ENCODE results near the gene MRPL40. TPM values are rescaled to one million over a fixed set of nuclear protein-coding genes. Genes with fewer than 3 reads are reported as not detected.

MRPL40 gene
- total RNA-seq, 2 donors from 2014 or later: 28.6 to 54.3 TPM

DNA sequence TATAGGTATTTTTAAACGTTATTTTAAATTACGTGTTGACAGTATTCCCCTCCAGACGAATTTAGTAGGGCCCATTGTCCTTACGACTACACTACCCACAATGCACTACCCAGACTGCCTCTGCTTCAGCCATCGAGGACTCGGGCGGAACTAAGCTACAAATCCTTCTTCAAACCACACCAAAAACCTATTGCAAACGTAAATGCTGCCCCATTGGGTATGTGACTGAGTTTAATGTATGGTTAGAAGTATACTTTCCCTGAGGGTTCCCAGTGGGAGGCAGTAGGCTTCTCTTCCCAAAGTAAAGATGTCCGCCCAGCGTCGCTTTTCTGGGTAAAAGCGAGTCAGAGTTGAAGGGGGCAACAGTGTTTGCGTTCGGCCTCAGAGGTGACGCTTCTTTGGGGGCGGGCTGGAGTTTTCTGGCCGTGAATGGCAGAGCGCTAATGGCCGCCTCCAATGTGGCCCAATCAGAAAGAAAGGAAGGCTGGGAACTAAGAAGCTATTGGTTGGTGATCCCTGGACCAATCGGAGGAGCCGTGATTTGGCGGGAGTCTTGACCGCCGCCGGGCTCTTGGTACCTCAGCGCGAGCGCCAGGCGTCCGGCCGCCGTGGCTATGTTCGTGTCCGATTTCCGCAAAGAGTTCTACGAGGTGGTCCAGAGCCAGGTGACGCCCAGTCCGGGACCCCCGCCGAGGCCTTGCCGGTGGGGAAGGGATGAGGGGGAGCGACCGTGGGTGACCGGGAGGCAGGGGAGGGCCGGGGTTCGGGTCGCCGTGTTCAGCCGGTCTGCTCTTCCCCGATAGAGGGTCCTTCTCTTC, 47.2 kb downstream of the MRPL40 start, which contains the start of gene CDC45:
TSS of gene CDC45 (plus strand) at position 566 of the 818 bp plus-strand sequence. CDS start at position 615, 49 bp downstream.
- DNase-seq (ENCODE audit: low spot score): peak; percentile 98
- Histone ChIP-seq H3K4me3 (peak within 1 kb of the TSS; percentile 71 to 77), H3K36me3 (no peaks in the 10 kb centered on the region), H3K9me3 (no peaks in the 10 kb centered on the region), H3K4me1 (replicated peaks) (peaks cover 5% of the 10 kb centered on the region), H3K27ac (peak within 1 kb of the TSS; percentile 93 to 96), H3K27me3 (replicated peaks; ENCODE audit: insufficient read depth) (no peaks in the 10 kb centered on the region)
- intact Hi-C loops (cut with DNase I): loop anchor here (2.0 to 10.0 kb wide), 4 partner anchors 37 to 335 kb away; partner anchors contain the start of genes CLTCL1 and ESS2
- under 1% methylated on average over 46 of the region's 50 CpGs for WGBS
- TF ChIP-seq POLR2AphosphoS5 (IDR thresholded peaks at IDR 0.05) (peak; percentile 81), POLR2A (IDR thresholded peaks at IDR 0.05) (peak; percentile 19)
- TF ChIP-seq, protein P1, sequence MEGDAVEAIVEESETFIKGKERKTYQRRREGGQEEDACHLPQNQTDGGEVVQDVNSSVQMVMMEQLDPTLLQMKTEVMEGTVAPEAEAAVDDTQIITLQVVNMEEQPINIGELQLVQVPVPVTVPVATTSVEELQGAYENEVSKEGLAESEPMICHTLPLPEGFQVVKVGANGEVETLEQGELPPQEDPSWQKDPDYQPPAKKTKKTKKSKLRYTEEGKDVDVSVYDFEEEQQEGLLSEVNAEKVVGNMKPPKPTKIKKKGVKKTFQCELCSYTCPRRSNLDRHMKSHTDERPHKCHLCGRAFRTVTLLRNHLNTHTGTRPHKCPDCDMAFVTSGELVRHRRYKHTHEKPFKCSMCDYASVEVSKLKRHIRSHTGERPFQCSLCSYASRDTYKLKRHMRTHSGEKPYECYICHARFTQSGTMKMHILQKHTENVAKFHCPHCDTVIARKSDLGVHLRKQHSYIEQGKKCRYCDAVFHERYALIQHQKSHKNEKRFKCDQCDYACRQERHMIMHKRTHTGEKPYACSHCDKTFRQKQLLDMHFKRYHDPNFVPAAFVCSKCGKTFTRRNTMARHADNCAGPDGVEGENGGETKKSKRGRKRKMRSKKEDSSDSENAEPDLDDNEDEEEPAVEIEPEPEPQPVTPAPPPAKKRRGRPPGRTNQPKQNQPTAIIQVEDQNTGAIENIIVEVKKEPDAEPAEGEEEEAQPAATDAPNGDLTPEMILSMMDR (IDR thresholded peaks at IDR 0.05): no peak

DNA sequence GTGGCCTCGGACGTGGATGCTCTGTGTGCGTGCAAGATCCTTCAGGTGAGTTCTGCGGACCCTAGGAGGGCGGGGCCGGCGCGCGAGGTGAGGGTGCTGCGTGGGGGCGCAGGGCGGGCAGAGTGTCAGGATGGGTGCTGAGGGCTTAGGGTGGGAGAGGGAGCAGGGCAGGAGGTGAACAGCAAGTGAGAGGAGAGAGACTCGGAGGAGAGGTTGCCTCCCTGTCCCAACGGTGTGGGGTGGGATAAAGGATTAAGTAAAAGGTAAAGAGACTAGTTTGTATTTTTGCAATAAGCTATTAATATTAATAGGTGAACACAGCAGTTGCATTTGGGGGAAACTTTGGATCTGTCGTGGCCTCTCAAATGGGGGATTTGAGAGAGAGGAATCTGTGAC, 47.8 kb downstream of the MRPL40 start:
- intact Hi-C loops (cut with DNase I): no loop called here
- TF ChIP-seq POLR2A (IDR thresholded peaks at IDR 0.05): no peak
- no peak for TF ChIP-seq POLR2AphosphoS5 (IDR thresholded peaks at IDR 0.05)
- TF ChIP-seq, protein P1 (IDR thresholded peaks at IDR 0.05): no peak
- peak overlapping the region; percentile 2 to 71 for H3K4me3 ChIP-seq
- H3K4me1 ChIP-seq (replicated peaks): peaks cover 5% of the 10 kb centered on the region
- WGBS: under 1% methylated on average over 15 of the region's 15 CpGs
- H3K27me3 ChIP-seq (replicated peaks; ENCODE audit: insufficient read depth): no peaks in the 10 kb centered on the region
- H3K9me3 ChIP-seq: no peaks in the 10 kb centered on the region
- no peak for DNase-seq (ENCODE audit: low spot score)
- H3K36me3 ChIP-seq: no peaks in the 10 kb centered on the region
- H3K27ac ChIP-seq: no peak overlapping the region

DNA sequence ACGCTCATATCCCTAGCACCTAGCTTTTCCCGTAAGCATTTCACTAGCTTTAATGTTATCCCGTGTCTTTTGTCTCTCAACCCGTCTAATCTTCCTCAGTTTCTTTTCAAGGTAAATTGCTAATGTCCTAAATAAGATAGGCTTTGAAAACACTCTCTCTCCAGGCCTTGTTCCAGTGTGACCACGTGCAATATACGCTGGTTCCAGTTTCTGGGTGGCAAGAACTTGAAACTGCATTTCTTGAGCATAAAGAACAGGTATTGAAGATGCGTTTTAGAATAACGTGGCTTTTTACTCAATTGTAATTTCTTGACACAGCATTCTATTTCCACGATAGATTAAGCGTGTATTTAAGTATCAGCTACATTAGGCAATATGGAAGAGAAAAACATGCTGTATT, 48.4 kb downstream of the MRPL40 start:
- H3K4me1 ChIP-seq (replicated peaks): peaks cover 5% of the 10 kb centered on the region
- H3K27ac ChIP-seq: no peak overlapping the region
- no peak overlapping the region for H3K4me3 ChIP-seq
- no peaks in the 10 kb centered on the region for H3K9me3 ChIP-seq
- H3K27me3 ChIP-seq (replicated peaks; ENCODE audit: insufficient read depth): no peaks in the 10 kb centered on the region
- TF ChIP-seq POLR2A (IDR thresholded peaks at IDR 0.05): no peak
- TF ChIP-seq, protein P1 (IDR thresholded peaks at IDR 0.05): no peak
- TF ChIP-seq POLR2AphosphoS5 (IDR thresholded peaks at IDR 0.05): no peak
- WGBS: 58% methylated on average over 10 of the region's 10 CpGs
- DNase-seq (ENCODE audit: low spot score): no peak
- H3K36me3 ChIP-seq: no peaks in the 10 kb centered on the region
- intact Hi-C loops (cut with DNase I): no loop called here

DNA sequence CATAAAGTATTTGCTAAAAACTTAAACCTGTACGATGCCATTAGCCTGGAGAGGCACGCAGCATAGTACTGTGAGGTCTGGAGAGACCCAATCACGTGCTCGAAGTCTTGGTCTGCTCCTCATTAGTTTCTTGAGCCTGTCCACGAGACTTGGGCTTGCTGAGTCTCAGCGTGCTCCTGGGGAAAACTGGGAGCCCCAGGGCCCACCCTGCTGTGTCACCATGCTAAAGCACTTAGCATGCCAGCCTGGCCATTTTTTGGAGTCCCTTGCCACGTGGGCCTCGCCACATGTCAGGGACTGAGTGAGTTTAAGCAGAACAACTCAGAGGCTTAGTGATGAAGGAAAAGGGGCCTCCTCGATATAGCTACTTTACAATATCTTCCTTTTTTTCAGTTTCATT, 50.0 kb downstream of the MRPL40 start:
- Histone ChIP-seq H3K27me3 (replicated peaks; ENCODE audit: insufficient read depth) (no peaks in the 10 kb centered on the region), H3K36me3 (no peaks in the 10 kb centered on the region), H3K9me3 (no peaks in the 10 kb centered on the region), H3K4me1 (replicated peaks) (peaks cover 5% of the 10 kb centered on the region), H3K4me3 (no peak overlapping the region), H3K27ac (no peak overlapping the region)
- TF ChIP-seq POLR2AphosphoS5 (IDR thresholded peaks at IDR 0.05) (no peak), POLR2A (IDR thresholded peaks at IDR 0.05) (no peak)
- TF ChIP-seq, protein P1 (IDR thresholded peaks at IDR 0.05): no peak
- DNase-seq (ENCODE audit: low spot score): no peak
- 90% methylated on average over 9 of the region's 9 CpGs for WGBS
- intact Hi-C loops (cut with DNase I): no loop called here

Measured in prostate gland (tissue), 2 donors.